GM18909 (cell line): ENCODE measurements around the gene RBM44.
"Not testable (repeated sequence)": the region's sequence is repeated elsewhere in the genome, so short reads cannot be mapped to it uniquely, and the experiment has no call there.

Experiments used
- ATAC-seq: cut with Tn5 transposase; IDR thresholded peaks from one replicate; pipeline ENCODE4 v1.9.1; 2021; ENCODE audit warnings: mild to moderate bottlenecking; ENCODE audit not compliant: unreplicated experiment, poor library complexity

Gene RBM44

GRCh38 chr2:237779521-237779920, 19.1 kb upstream of the RBM44 start:
- no peak for ATAC-seq

DNA sequence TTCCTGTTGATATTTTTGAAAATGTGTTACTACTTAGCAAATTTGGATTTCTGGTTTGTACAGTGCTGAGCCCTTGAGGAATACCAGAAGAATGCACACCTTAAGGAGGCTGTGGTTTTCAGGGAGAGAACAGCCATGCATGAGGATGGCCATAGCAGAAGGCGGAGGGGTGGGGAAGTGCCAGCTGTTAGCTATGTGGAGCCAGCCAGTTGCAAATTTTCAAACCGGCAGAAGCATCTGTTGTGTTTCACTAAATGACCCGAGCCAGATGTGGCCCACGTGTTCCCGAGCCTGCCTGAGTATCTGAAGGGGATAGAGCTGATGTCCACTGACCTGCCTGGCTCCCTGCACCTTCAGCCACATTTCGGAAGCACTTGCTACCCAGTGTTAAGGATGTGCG, 16.4 kb upstream of the RBM44 start:
- ATAC-seq, result no peak

- not testable (repeated sequence) for ATAC-seq
Measured at GRCh38 chr2:237783678-237784077, 14.9 kb upstream of the RBM44 start.

DNA sequence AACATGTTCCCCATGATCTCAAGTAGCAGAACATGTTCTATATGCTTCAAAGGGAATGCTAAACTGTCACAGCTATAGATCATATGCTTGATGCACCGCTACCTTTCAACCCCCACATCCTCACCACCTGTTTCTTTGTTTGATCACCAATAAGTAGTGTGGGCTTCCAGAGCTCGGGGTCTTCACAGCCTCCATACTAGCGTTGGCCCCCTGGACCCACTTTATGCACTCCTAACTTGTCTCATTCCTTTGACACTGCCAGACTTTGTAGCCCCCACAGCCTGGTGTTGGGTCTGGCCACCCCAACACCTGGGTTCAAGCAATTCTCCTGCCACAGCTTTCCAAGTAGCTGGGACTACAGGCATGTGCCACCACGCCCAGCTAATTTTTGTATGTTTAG, 11.6 kb upstream of the RBM44 start:
- ATAC-seq, result no peak

GRCh38 chr2:237790353-237790752, 8.2 kb upstream of the RBM44 start:
- no peak for ATAC-seq

GRCh38 chr2:237791977-237792727, 6.4 kb upstream of the RBM44 start:
- no peak for ATAC-seq

GRCh38 chr2:237797253-237797652, 1.3 kb upstream of the RBM44 start:
- ATAC-seq, result no peak

DNA sequence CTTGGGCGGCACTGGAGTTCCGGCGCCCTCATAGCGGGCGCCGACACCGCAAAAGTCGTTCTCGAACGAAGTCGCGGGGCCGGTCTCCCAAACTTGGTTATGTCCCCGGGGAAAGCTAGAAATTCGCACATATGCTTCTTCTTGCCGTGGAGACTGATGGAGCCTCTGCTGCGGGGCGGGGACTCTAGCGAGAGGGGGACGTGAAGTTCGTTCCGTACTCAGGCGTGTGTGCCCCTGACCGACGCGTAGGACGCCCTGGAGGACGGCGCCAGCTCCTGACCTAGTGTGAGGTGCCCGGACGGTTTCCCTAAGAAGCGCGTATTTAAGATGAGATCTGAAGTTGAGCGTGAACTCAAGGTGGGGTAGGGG, 465 bp downstream of the RBM44 start:
- no peak for ATAC-seq

- ATAC-seq, result no peak
Measured at GRCh38 chr2:237801466-237801865, 2.9 kb downstream of the RBM44 start.

- ATAC-seq, result no peak
Measured at GRCh38 chr2:237806334-237806733, 7.8 kb downstream of the RBM44 start.

DNA sequence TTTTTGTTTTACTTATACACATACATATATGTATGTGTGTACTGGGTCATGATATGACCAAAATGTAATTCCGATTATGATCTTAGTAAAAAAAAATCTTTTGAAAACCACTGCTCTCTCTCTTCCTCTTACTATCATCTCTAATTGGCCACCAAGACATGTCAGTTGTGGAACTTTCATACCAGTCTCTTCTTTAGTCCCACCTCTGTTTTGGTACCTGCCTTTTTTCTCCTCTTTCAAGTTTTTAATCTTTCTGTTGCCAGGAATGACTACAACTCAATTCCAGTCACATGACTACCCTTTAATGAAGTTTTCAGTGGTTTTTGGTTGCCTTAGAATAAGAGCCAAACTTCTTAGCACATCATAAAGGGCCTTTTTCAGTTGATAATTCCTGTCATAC, 17.1 kb downstream of the RBM44 start:
- ATAC-seq, result no peak

- ATAC-seq, result no peak
Measured at GRCh38 chr2:237816531-237816930, 18.0 kb downstream of the RBM44 start.

DNA sequence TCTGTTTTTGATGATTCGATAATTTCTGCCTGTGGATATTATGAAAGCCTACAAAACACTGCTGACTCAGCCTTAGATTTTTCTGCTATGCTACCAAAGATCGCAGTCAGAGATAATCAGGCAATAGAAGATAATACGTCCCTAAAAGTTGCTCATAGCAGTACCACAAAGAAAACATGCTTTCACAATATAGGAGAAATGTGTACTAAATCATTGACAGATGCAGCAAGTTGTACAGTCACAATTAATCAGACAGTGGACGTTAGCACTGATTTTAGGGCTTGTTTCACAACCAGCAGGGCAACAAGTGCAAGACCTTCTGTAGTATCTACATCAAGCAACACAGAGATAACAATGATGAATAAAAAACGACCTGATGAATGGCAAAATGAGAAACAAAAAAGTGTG, 19.5 kb downstream of the RBM44 start:
- ATAC-seq, result no peak

DNA sequence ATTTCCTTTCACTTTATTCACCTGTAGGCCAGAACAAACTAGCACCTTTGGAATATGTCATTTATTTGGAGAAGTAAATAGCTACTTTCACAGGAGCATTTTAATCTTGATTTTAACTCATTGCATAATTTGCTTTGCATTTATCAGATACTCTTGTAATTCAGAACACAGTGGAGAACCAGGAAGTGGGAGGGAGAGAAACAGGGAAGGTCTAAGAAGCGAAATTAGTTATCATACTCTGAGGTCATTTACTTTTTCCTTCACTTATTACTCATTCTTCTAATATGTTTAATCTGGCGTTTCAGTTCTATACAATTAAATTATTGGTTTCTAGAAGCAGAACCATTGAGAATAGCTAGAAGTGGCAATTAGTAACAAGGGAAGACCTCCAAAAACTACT, 20.7 kb downstream of the RBM44 start:
- no peak for ATAC-seq

DNA sequence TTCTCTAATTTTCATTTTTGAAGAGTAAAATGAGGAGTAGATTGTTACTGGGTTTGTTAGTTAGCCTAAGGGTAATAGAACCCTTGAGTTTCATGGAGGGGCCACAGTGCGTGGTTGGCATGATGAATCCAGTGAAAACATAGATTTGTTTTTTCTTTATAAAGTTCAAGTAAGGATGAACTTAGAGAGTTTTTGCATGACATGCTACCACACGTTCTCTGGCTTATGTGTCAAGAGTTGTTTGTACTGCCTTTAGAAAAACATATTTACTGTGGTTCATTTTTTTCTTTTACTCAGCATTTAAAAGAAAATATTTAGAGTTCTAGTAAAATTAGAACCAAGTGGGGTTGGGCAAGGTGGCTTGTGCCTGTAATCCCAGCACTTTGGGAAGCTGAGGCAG, 21.8 kb downstream of the RBM44 start:
- ATAC-seq, result no peak

DNA sequence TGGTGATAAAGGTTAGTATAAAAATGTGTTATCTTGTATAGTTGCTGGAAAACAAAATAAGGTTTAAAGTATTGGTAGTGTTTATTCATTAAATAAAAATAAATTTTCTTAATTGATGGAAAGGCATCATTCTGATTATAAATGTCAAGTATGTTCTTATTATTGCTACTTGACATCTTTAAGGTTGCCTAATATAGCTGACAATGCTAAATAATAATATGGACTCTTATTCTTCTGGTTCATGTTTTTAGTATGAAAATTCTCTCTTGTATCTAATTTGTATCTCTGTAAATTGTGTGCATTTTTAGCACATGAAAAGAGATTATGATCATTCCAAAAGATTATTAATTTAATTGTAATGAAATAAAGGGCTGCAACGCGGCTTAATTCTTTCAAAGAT, 25.0 kb downstream of the RBM44 start:
- no peak for ATAC-seq

- ATAC-seq, result no peak
Measured at GRCh38 chr2:237824085-237824484, 25.5 kb downstream of the RBM44 start.

GRCh38 chr2:237827421-237827987, 28.9 kb downstream of the RBM44 start:
- no peak for ATAC-seq

DNA sequence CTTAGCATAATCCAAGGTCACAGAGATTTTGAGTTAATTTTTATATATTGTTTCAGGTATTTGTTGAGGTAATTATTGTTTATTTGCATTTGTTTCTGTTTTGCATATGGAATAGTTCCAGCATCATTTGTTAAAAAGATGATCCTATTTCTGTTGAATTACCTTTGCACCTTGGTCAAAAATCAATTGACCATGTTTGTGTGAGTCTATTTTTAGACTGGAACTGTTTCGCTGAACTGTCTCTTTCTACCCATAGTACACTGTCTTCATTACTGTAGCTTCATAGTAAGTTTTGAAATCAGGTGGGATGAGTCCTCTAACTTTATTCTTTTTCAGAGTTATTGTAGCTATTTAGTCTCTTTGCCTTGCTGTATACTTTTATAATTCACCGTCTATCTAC, 31.9 kb downstream of the RBM44 start:
- no peak for ATAC-seq

DNA sequence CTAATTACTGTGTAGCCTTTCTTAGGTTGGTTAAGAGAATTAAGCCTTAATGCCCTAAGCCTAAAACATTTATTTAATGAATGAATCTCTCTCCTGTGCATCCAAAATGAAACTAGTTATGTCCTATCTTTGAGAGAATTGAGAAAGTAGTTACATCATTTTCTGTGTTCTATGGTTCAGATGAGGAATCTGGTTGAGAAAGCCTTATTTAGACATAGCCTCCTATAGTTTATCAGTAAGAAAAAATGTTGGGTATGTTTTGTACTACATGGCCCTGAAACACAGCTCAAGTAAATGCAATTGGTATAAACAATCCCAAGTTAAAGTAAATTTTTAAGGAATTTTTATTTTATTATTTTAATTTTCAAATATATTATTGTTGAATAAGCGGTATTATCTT, 35.0 kb downstream of the RBM44 start:
- no peak for ATAC-seq

GRCh38 chr2:237835372-237835771, 36.8 kb downstream of the RBM44 start:
- no peak for ATAC-seq

- ATAC-seq, result no peak
Measured at GRCh38 chr2:237841051-237841450, 42.5 kb downstream of the RBM44 start.
